ENCODE results near the gene PARD3.

The PARD3 gene

GRCh38 chr10:34736976-34737771 lies 77.9 kb downstream of the PARD3 start:
- no peak for DNase-seq

- no peak for DNase-seq
These were observed 80.2 kb downstream of the PARD3 start for GRCh38 chr10:34734918-34735317.

GRCh38 chr10:34732926-34733325 lies 82.2 kb downstream of the PARD3 start:
- no peak for DNase-seq

GRCh38 chr10:34731885-34732701 lies 83.0 kb downstream of the PARD3 start:
- DNase-seq = no peak

- DNase-seq = no peak
These were observed 83.9 kb downstream of the PARD3 start for GRCh38 chr10:34731213-34731612.

- no peak for DNase-seq
These were observed 84.4 kb downstream of the PARD3 start for GRCh38 chr10:34730726-34731125.

GRCh38 chr10:34729619-34730018 lies 85.5 kb downstream of the PARD3 start:
- DNase-seq = no peak

- no peak for DNase-seq
These were observed 86.7 kb downstream of the PARD3 start for GRCh38 chr10:34728361-34728760.

- no peak for DNase-seq
These were observed 87.5 kb downstream of the PARD3 start for GRCh38 chr10:34727595-34728033.

- DNase-seq = no peak
These were observed 88.2 kb downstream of the PARD3 start for GRCh38 chr10:34726862-34727261.

- DNase-seq = no peak
These were observed 91.3 kb downstream of the PARD3 start for GRCh38 chr10:34723750-34724149.

GRCh38 chr10:34722404-34722803 lies 92.7 kb downstream of the PARD3 start:
- DNase-seq = no peak

GRCh38 chr10:34721208-34721840 lies 93.8 kb downstream of the PARD3 start:
- DNase-seq = no peak

GRCh38 chr10:34719746-34720145 lies 95.3 kb downstream of the PARD3 start:
- DNase-seq = no peak

GRCh38 chr10:34719328-34719727 lies 95.8 kb downstream of the PARD3 start:
- DNase-seq = no peak

- DNase-seq = no peak
These were observed 97.7 kb downstream of the PARD3 start for GRCh38 chr10:34717429-34717828.

- DNase-seq = no peak
These were observed 98.1 kb downstream of the PARD3 start for GRCh38 chr10:34716958-34717357.

- no peak for DNase-seq
These were observed 98.9 kb downstream of the PARD3 start for GRCh38 chr10:34716234-34716633.

- no peak for DNase-seq
These were observed 99.4 kb downstream of the PARD3 start for GRCh38 chr10:34715511-34716187.

GRCh38 chr10:34713875-34714274 lies 101.2 kb downstream of the PARD3 start:
- DNase-seq = no peak

- DNase-seq = no peak
These were observed 103.6 kb downstream of the PARD3 start for GRCh38 chr10:34711500-34711899.

GRCh38 chr10:34710391-34710751 lies 104.7 kb downstream of the PARD3 start:
- no peak for DNase-seq

Measured in CD4-positive, alpha-beta T cell treated with Interleukin-10 for 1 hour (primary cell).